A673 (cell line): ENCODE data around the gene CYP19A1. TPM values are rescaled to one million over a fixed set of nuclear protein-coding genes. Genes with fewer than 3 reads are reported as not detected.

ENCODE experiments used
- BruUV-seq: library from RNA; stranded (reverse); fragments of 400-500 nt; replicated peaks from 2 replicates; lab custom pipeline; 2021; lab: Mats Ljungman, UMichigan
- CTCF ChIA-PET: fragments of 300-600 bp; sonication (Branson Sonifier 250); formaldehyde crosslinking; loops from one replicate; lab custom pipeline; 2022; ENCODE audit warnings: antibody characterized with exemption; lab: Charles Lee
- POLR2A ChIA-PET: fragments of 300-600 bp; sonication (Branson Sonifier 250); formaldehyde crosslinking; loops from one replicate; lab custom pipeline; 2022; ENCODE audit warnings: antibody characterized with exemption; ENCODE audit not compliant: low non-redundant PET; lab: Charles Lee
- DNase-seq: peaks from one replicate; pipeline ENCODE4 v3.0.0-alpha.2; 2015; ENCODE audit warnings: low spot score
- H3K27ac ChIP-seq: fragments of 200-600 bp; sonication (generic); 2 replicates; pipeline ENCODE4 v1.5.1; 2016; ENCODE audit warnings: mixed run types, low read depth, mild to moderate bottlenecking, mixed read lengths, antibody characterized with exemption, low read length; ENCODE audit not compliant: poor library complexity, severe bottlenecking
- H3K27me3 ChIP-seq: fragments of 200-600 bp; sonication (generic); replicated peaks from 2 replicates; pipeline ENCODE4 v1.6.1; 2017; ENCODE audit warnings: mixed run types, low read depth, mild to moderate bottlenecking, mixed read lengths, antibody characterized with exemption, low read length; ENCODE audit not compliant: insufficient read depth, poor library complexity
- H3K36me3 ChIP-seq: fragments of 200-600 bp; sonication (generic); 2 replicates; pipeline ENCODE4 v1.6.1; 2016; ENCODE audit warnings: mixed run types, mild to moderate bottlenecking, mixed read lengths, antibody characterized with exemption, low read length; ENCODE audit not compliant: insufficient read depth, poor library complexity, severe bottlenecking
- H3K4me1 ChIP-seq: fragments of 200-600 bp; sonication (generic); 2 replicates; pipeline ENCODE4 v1.6.1; 2017; ENCODE audit warnings: mixed run types, mild to moderate bottlenecking, mixed read lengths, antibody characterized with exemption, low read length; ENCODE audit not compliant: insufficient read depth, poor library complexity, severe bottlenecking
- H3K4me3 ChIP-seq: fragments of 200-600 bp; sonication (generic); 2 replicates; pipeline ENCODE4 v1.5.1; 2016; ENCODE audit warnings: low read depth, mixed run types, mild to moderate bottlenecking, mixed read lengths, low read length; ENCODE audit not compliant: poor library complexity, severe bottlenecking
- H3K9me3 ChIP-seq: fragments of 200-600 bp; sonication (generic); 2 replicates; pipeline ENCODE4 v1.6.1; 2016; ENCODE audit warnings: mixed run types, low read depth, mild to moderate bottlenecking, mixed read lengths, antibody characterized with exemption, low read length; ENCODE audit not compliant: poor library complexity, severe bottlenecking
- EZH2 ChIP-seq: fragments of 200-600 bp; sonication (generic); IDR thresholded peaks from 2 replicates; pipeline ENCODE4 v1.6.1; 2017; ENCODE audit warnings: borderline replicate concordance, low read depth, mild to moderate bottlenecking, mixed read lengths, antibody characterized with exemption, low read length; ENCODE audit not compliant: poor library complexity, severe bottlenecking
- intact Hi-C: fragments of 100-400 bp; cut with micrococcal nuclease; formaldehyde crosslinking; loops from one replicate; pipeline ENCODE4 v1.10.0; 2022; ENCODE audit not compliant: unreplicated experiment
- total RNA-seq: library from RNA; stranded (reverse); gene quantifications from 2 replicates; pipeline ENCODE4 v1.2.3, GENCODE V29; 2021
- TF ChIP-seq, protein P1 (sequence below): fragments of 300-800, 200-600 bp; sonication (generic); conservative IDR thresholded peaks from 2 replicates; pipeline ENCODE4 v1.5.1; 2017; ENCODE audit warnings: low read depth, mild to moderate bottlenecking, antibody characterized with exemption, low read length, moderate library complexity, mixed read lengths

CYP19A1 gene
- total RNA-seq, 1 experiment from 2014 or later: 0.80 TPM

DNA sequence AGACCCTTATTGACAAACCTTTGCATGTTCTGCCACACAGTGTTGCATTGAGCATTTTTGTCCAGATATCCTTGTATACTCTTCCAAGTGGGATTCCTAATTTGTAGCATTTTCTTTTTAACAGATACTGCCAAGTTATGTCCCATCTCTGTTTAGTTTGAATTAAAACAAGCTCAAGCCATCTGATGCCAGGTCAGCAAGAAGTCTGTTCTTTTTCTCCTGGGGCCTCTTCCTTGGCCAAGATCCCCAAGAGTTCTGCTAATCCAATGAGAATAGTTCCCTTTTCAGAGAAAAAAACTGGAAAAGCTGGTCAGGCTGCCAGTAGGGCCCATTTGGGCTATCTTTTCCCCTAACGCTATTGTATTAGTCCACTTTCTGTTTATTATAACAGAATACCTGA, 32.9 kb upstream of the CYP19A1 start:
- H3K4me1 ChIP-seq: no peaks in the 10 kb centered on the region
- no peaks in the 10 kb centered on the region for H3K27me3 ChIP-seq
- H3K27ac ChIP-seq: no peak overlapping the region
- intact Hi-C loops: no loop called here
- DNase-seq: no peak
- H3K9me3 ChIP-seq: no peaks in the 10 kb centered on the region
- TF ChIP-seq, protein P1, sequence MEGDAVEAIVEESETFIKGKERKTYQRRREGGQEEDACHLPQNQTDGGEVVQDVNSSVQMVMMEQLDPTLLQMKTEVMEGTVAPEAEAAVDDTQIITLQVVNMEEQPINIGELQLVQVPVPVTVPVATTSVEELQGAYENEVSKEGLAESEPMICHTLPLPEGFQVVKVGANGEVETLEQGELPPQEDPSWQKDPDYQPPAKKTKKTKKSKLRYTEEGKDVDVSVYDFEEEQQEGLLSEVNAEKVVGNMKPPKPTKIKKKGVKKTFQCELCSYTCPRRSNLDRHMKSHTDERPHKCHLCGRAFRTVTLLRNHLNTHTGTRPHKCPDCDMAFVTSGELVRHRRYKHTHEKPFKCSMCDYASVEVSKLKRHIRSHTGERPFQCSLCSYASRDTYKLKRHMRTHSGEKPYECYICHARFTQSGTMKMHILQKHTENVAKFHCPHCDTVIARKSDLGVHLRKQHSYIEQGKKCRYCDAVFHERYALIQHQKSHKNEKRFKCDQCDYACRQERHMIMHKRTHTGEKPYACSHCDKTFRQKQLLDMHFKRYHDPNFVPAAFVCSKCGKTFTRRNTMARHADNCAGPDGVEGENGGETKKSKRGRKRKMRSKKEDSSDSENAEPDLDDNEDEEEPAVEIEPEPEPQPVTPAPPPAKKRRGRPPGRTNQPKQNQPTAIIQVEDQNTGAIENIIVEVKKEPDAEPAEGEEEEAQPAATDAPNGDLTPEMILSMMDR: no peak
- TF ChIP-seq EZH2: no peak
- POLR2A ChIA-PET: no interaction called here
- no peaks in the 10 kb centered on the region for H3K36me3 ChIP-seq
- CTCF ChIA-PET: no interaction called here
- no peak overlapping the region for H3K4me3 ChIP-seq
- BruUV-seq: no TSS peak

DNA sequence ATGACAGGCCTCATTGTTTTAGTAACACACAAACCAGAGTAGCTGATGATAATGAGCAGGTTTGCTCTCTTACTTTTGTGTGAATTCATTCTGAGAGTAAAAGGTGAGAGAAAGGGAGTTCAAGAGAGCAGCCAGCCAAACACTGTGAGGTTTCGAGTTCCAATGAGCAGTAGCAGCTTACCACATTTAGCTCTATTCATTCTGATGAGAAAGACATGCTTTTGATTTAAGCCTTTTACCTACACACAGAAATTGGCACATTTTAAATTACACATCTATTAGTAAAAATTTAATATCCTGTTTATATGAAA, 31.0 kb upstream of the CYP19A1 start:
- POLR2A ChIA-PET: no interaction called here
- BruUV-seq: no TSS peak
- intact Hi-C loops: loop anchor here (10.0 kb wide), 1 partner anchor 325 kb away; no protein-coding TSS in a partner anchor

DNA sequence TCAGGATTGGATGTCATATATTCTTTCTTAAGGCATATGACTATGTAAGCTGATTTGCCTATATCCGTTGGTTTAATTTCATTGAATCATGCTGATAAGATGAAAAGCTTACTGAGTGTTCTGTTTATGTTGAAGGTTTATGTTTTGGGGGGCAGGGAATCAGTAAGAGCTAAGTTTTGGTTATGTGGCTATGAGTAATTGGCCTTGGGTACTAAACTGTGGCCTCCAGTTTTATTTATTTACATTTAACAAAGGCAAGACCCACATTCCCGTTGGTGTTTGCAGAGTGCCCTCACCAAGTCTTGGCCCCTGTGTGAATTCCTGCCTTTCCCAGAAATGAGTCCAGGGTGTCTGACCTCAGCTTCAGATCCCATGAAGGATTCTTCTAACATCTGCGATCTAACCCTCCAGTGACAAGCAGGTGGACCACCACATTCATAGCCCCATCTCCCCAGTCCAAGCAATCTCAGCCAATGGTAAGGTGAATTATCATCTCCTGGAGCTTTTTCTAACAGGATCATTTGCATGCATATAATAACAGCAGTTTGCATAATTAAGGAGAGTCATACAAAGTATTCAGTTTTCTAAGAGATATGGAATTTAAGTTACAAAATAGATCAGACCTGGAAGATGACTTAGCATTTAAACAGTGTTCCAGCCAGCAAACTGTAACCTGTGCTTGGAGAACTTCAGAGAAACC, 30.5 kb upstream of the CYP19A1 start:
- Histone ChIP-seq H3K36me3 (no peaks in the 10 kb centered on the region), H3K9me3 (no peaks in the 10 kb centered on the region), H3K4me1 (no peaks in the 10 kb centered on the region), H3K4me3 (no peak overlapping the region), H3K27me3 (no peaks in the 10 kb centered on the region), H3K27ac (no peak overlapping the region)
- no peak for DNase-seq
- TF ChIP-seq EZH2: no peak
- TF ChIP-seq, protein P1: no peak
- intact Hi-C loops: loop anchor here (10.0 kb wide), 1 partner anchor 324 kb away; no protein-coding TSS in a partner anchor
- BruUV-seq: no TSS peak
- ChIA-PET CTCF (interaction anchor here (1.0 kb wide), 1 partner anchor 14 kb away, joined by 3 read pairs; no protein-coding TSS in a partner anchor), POLR2A (no interaction called here)

More for the DNA sequence above, 31.0 kb upstream of the CYP19A1 start:
- H3K4me1 ChIP-seq: no peaks in the 10 kb centered on the region
- CTCF ChIA-PET: interaction anchor here (1.0 kb wide), 1 partner anchor 13 kb away, joined by 3 read pairs; no protein-coding TSS in a partner anchor
- no peaks in the 10 kb centered on the region for H3K27me3 ChIP-seq
- no peaks in the 10 kb centered on the region for H3K9me3 ChIP-seq
- no peak for TF ChIP-seq EZH2
- TF ChIP-seq, protein P1: no peak
- no peak for DNase-seq
- no peak overlapping the region for H3K27ac ChIP-seq
- H3K36me3 ChIP-seq: no peaks in the 10 kb centered on the region
- H3K4me3 ChIP-seq: no peak overlapping the region
